Prostate gland (tissue), 2 donors: ENCODE measurements around the gene MICALL1. TPM values are rescaled to one million over a fixed set of nuclear protein-coding genes. Genes with fewer than 3 reads are reported as not detected.
"Not testable (repeated sequence)": the region's sequence is repeated elsewhere in the genome, so short reads cannot be mapped to it uniquely, and the experiment has no call there.

Source experiments
- DNase-seq: peaks from one replicate; pipeline ENCODE4 v3.0.0-alpha.2; 2019; ENCODE audit warnings: low spot score
- H3K27ac ChIP-seq, 2 donors: fragments of 200-600 bp; sonication (generic); 2 replicates each; pipeline ENCODE4 v1.5.1; 2017 to 2019
- H3K27me3 ChIP-seq: fragments of 200-600 bp; sonication (generic); replicated peaks from 2 replicates; pipeline ENCODE4 v1.5.1; 2019; ENCODE audit not compliant: insufficient read depth
- H3K36me3 ChIP-seq, 2 donors: fragments of 200-600 bp; sonication (generic); 1 replicate in 1 of 2; 2 replicates in 1 of 2; pipeline versions ENCODE4 v1.5.1 to v1.8.1; 2017 to 2019
- H3K4me1 ChIP-seq: fragments of 200-600 bp; sonication (generic); replicated peaks from 2 replicates; pipeline ENCODE4 v1.5.1; 2019
- H3K4me3 ChIP-seq, 2 donors: fragments of 200-600 bp; sonication (generic); 2 replicates each; pipeline ENCODE4 v1.5.1; 2017 to 2019
- H3K9me3 ChIP-seq: fragments of 200-600 bp; sonication (generic); 2 replicates; pipeline ENCODE4 v1.5.1; 2017
- POLR2A ChIP-seq: fragments of 450-650 bp; IDR thresholded peaks from one replicate; pipeline ENCODE4 v1.6.1; 2016; ENCODE audit warnings: antibody characterized with exemption, mild to moderate bottlenecking
- POLR2AphosphoS5 ChIP-seq: sonication (generic); formaldehyde crosslinking; IDR thresholded peaks from one replicate; pipeline ENCODE4 v1.6.1; 2017; ENCODE audit warnings: antibody characterized with exemption
- WGBS: methylation state at CpG from one replicate; pipeline ENCODE4 v1.1.5; 2018; 5-methylcytosine and 5-hydroxymethylcytosine counted together
- intact Hi-C: fragments of 100-400 bp; cut with DNase I; formaldehyde crosslinking; loops from one replicate; pipeline ENCODE4 v1.14.2; 2022
- total RNA-seq, 2 donors: library from RNA; depleted of rRNA; stranded (reverse); fragments of >200 nt; gene quantifications; one replicate each; pipeline ENCODE4 v1.1.0, GENCODE V29; 2016
- TF ChIP-seq, protein P1 (sequence below), 4 experiments: fragments of 200-600 bp in 2 of 4; fragments of 450-650 bp in 2 of 4; sonication (generic) in 2 of 4; IDR thresholded peaks; 1 replicate in 3 of 4; 2 replicates in 1 of 4; pipeline ENCODE4 v1.5.1; 2016 to 2019; ENCODE audit warnings: antibody characterized with exemption in 4 of 4, mild to moderate bottlenecking in 2 of 4, moderate library complexity in 2 of 4

MICALL1 gene
- total RNA-seq, 2 donors from 2014 or later, result 42.8 to 62.8 TPM

DNA sequence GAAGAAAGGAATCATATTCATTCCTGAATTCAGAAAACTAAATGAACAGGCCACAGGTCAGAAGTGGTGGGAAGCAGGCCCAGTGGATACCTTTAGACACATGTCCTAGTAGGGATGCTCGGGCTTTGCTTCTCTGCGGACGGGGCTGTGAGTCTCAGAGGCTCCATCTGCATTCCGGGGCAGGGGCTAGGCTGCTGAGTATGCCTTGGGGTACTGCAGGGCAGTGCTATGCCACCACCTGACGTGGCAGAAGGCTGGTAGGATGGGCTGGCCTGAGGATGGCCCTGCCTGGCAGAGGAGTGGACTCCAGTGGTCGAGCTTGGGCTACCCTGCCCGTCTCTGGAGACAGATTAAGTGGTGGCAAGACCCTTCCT is 37.7 kb downstream of the MICALL1 start:
- TF ChIP-seq POLR2AphosphoS5, result no peak
- 79% methylated on average over 7 of the region's 7 CpGs for WGBS
- intact Hi-C loops, result no loop called here
- no peaks in the 10 kb centered on the region for H3K27me3 ChIP-seq
- peaks cover 6 to 14% of the 10 kb centered on the region in 2 donors for H3K36me3 ChIP-seq
- H3K4me3 ChIP-seq, result no peak overlapping the region
- no peaks in the 10 kb centered on the region for H3K9me3 ChIP-seq
- H3K27ac ChIP-seq, result no peak overlapping the region
- no peak for DNase-seq
- H3K4me1 ChIP-seq, result peaks cover 9% of the 10 kb centered on the region

DNA sequence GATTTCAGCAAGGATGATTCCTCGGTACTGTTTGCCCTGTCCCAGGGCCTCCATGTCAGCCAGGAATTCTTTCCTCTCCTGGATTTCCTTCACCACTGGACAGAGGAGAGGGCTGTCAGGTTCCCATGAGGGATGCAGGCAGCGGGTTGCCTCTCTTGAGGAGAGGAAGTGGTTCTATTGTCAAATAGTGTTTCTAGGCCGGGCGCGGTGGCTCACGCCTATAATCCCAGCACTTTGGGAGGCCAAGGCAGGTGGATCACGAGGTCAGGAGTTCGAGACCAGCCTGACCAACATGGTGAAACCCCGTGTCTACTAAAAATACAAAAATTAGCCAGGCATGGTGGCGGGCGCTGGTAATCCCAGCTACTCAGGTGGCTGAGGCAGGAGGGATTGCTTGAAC is 38.3 kb downstream of the MICALL1 start:
- H3K36me3 ChIP-seq, result peaks cover 6 to 14% of the 10 kb centered on the region in 2 donors
- H3K27ac ChIP-seq, H3K4me1 ChIP-seq, intact Hi-C loops, DNase-seq, H3K9me3 ChIP-seq, H3K4me3 ChIP-seq, H3K27me3 ChIP-seq: not testable (repeated sequence)
- 92% methylated on average over 11 of the region's 11 CpGs for WGBS

DNA sequence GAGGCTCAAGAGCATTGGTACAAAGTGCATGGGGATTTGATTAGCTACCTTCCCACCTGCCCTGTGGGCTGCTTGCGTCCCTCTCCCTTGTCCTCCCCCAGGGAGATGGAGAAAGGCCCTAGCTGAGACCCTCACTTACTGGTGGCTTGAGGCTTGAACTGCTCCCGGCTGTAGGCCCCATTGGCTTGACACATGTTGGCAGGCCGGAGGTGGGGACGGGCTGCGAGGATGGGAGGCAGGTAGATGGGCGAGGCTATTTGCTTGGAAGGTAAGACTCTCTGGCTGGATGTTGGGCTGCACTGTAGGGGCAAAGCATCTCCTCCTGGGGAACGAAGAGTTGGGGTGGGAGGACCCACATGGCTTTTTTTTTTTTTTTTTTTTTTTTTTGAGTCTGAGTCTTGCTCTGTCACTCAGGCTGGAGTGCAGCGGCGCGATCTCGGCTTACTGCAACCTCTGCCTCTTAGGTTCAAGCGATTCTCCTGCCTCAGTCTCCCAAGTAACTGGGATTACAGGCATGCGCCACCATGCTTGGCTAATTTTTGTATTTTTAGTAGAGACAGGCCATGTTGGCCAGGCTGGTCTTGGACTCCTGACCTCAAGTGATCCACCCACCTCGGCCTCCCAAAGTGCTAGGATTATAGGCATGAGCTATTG is 41.2 kb downstream of the MICALL1 start:
- DNase-seq, H3K9me3 ChIP-seq, H3K36me3 ChIP-seq, H3K27me3 ChIP-seq, H3K4me3 ChIP-seq, H3K27ac ChIP-seq, H3K4me1 ChIP-seq, intact Hi-C loops: not testable (repeated sequence)
- WGBS, result 97% methylated on average over 14 of the region's 14 CpGs

DNA sequence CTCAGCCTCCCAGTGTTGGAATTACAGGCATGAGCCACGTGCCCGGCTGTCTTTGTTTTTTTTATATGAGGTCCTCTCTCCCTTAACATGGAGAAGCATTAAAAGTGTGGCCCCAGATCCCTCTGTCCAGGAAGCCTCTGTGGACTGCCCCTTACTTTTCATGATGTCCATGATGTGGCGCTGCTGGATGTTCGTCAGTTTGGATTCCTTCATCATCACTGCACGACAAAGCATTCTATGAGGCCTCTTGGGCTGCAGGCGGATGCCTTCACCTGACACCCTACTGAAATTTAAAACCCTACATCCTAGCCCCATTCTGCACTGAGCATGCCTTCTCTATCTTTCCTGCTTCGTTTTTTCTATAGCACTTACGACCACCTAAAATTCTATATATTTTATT is 45.2 kb downstream of the MICALL1 start:
- no peaks in the 10 kb centered on the region for H3K36me3 ChIP-seq
- intact Hi-C loops, result loop anchor here (5.0 kb wide), 1 partner anchor 64 kb away; no protein-coding TSS in a partner anchor
- no peaks in the 10 kb centered on the region for H3K27me3 ChIP-seq
- TF ChIP-seq, protein P1, sequence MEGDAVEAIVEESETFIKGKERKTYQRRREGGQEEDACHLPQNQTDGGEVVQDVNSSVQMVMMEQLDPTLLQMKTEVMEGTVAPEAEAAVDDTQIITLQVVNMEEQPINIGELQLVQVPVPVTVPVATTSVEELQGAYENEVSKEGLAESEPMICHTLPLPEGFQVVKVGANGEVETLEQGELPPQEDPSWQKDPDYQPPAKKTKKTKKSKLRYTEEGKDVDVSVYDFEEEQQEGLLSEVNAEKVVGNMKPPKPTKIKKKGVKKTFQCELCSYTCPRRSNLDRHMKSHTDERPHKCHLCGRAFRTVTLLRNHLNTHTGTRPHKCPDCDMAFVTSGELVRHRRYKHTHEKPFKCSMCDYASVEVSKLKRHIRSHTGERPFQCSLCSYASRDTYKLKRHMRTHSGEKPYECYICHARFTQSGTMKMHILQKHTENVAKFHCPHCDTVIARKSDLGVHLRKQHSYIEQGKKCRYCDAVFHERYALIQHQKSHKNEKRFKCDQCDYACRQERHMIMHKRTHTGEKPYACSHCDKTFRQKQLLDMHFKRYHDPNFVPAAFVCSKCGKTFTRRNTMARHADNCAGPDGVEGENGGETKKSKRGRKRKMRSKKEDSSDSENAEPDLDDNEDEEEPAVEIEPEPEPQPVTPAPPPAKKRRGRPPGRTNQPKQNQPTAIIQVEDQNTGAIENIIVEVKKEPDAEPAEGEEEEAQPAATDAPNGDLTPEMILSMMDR (IDR thresholded peaks at IDR 0.05), result no peak
- no peak for TF ChIP-seq POLR2A
- TF ChIP-seq POLR2AphosphoS5, result no peak
- WGBS, result 54% methylated on average over 8 of the region's 8 CpGs
- H3K9me3 ChIP-seq, result no peaks in the 10 kb centered on the region
- no peaks in the 10 kb centered on the region for H3K4me1 ChIP-seq
- no peak for DNase-seq
- H3K4me3 ChIP-seq, result no peak overlapping the region
- H3K27ac ChIP-seq, result no peak overlapping the region

DNA sequence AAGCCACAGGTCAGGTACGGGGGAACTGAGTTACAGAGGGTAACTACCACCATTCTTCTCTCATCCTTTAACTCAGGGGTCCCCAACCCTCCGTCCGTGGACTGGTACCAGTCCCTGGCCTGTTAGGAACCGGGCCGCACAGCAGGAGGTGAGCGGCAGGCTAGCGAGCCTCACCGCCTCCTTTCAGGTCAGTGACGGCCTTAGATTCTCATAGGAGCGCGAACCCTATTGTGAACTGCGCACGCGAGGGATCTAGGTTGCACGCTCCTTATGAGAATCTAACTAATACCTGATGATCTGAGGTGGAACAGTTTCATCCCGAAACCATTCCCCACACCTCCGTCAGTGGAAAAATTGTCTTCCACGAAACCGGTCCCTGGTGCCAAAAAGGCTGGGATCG is 46.5 kb downstream of the MICALL1 start:
- DNase-seq, H3K4me1 ChIP-seq, H3K27ac ChIP-seq, H3K9me3 ChIP-seq, H3K27me3 ChIP-seq, H3K36me3 ChIP-seq: not testable (repeated sequence)
- intact Hi-C loops, result loop anchor here (5.0 kb wide), 1 partner anchor 65 kb away; no protein-coding TSS in a partner anchor
- 5% methylated on average over 20 of the region's 20 CpGs for WGBS
- peak overlapping the region; percentile 60 to 81 for H3K4me3 ChIP-seq

DNA sequence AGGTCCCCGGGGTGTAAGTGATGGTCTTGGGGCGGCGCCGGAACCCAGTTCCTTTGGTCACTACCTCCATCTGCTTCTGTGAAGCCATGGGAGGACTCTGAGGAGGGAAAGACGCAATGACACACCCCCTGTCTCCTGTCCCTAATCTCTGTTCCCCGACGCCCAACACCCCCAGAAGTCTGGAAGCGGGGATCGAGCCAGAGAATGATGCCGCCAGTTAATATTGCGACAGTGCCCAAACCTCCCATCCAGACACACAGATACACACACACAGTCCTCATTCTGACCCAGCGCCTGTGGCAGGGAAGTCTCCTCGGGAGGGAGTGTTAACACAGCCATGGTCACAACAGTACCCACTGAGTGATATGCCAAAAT is 47.0 kb downstream of the MICALL1 start:
- intact Hi-C loops, result loop anchor here (5.0 kb wide), 1 partner anchor 66 kb away; no protein-coding TSS in a partner anchor
- peak overlapping the region in 1 of 2 donors; percentile 41 for H3K27ac ChIP-seq

More for the DNA sequence above, 47.0 kb downstream of the MICALL1 start:
- DNase-seq, result no peak
- no peaks in the 10 kb centered on the region for H3K4me1 ChIP-seq
- no peaks in the 10 kb centered on the region for H3K27me3 ChIP-seq
- TF ChIP-seq POLR2A (no peak), POLR2AphosphoS5 (no peak)
- TF ChIP-seq, protein P1 (IDR thresholded peaks at IDR 0.05), result no peak
- H3K36me3 ChIP-seq, result peaks cover 2 to 5% of the 10 kb centered on the region in 2 donors
- under 1% methylated on average over 13 of the region's 13 CpGs for WGBS
- H3K4me3 ChIP-seq, result peak overlapping the region; percentile 60 to 81
- H3K9me3 ChIP-seq, result no peaks in the 10 kb centered on the region
